HG03045 (cell line): ENCODE results near the gene TRABD2A.

ENCODE experiments used
- ATAC-seq: cut with Tn5 transposase; IDR thresholded peaks from one replicate; pipeline ENCODE4 v1.9.1; 2021; ENCODE audit warnings: mild to moderate bottlenecking, moderate library complexity; ENCODE audit not compliant: unreplicated experiment

TRABD2A gene

DNA sequence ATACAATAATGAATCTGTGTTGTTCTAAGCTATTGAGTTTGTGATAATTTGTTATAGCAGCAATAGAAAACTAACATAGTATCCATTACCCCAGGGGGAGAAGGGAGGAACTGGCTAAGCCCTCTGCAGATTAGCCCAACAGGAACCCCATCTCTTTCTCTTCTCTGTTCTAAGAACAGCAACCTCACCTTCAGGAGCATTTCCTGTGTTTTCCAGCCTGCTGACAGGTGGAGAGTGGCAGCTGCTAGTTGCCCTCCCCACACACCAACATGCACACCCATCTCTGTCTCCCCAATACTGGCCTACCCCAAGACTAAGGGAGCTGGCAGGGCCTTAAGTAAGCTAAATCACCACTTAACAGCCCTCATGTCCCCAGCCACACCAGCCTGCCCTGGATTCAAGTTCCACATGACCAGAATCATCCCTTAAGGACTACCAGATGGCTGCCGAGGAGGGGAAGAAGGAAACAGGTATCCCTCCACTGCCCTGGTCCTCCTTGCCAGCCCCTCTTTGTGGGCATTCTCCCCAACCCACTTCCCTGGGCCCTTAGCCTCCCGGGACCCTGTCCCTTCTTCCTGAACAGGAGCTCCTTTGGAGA lies 52.8 kb downstream of the TRABD2A start:
- ATAC-seq, result no peak

DNA sequence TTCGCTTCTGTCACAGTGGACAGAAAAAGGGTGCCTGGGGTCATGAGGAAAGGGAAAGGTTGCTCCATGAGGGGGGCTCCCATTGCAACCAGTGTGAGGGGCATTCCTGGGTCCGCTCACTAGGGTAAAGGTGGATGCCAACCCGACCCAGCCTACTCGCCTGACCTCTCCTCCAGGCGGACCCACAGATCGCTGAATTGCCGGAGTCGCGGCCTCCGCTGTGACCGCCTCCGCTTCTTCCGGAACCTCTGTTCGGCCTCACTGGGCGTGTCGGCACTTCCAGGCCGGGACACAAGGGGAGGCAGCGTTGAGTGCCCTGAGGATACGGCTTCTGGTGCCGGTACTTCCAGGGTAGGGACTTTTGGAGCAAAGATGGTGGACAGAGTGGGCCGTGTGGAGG lies 57.1 kb downstream of the TRABD2A start:
- ATAC-seq, result no peak

DNA sequence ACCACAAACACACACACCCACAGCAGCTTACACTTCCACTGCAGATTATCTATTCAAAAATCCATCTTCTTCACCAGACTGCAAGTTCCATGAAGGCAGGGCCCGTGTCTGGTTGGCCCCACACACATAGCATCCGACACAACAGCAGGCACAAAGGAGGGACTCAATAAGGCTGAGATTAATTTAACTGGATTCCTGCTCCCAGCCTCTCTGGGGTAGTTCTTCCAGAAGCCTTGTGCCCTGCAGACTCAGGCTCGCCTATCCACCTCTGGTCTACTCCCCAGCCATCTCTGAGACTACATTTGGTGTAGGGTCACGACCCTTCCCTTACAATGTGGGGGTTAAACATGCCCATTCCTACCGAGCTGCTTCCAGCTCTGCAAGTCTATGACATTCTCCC lies 57.7 kb downstream of the TRABD2A start:
- no peak for ATAC-seq

DNA sequence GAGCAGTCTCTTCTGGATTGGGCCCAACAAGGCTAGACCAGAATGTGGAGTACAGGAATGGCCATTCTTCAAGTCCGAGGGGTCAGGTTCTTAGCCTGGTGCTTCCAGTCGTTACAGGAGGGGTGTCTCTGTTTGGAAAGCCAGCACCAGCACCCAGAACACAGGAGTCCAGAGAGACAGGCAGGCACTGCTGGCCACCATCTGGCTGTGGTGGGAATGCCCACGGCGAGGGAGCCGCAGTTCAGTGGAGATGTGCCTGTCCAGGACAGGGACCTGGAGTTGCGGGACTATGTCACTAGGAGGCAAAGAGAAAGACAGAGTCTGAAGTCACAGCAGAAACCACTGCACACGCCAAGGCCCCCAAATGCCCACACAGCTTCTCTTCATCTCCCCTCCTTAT lies 59.1 kb downstream of the TRABD2A start:
- no peak for ATAC-seq

DNA sequence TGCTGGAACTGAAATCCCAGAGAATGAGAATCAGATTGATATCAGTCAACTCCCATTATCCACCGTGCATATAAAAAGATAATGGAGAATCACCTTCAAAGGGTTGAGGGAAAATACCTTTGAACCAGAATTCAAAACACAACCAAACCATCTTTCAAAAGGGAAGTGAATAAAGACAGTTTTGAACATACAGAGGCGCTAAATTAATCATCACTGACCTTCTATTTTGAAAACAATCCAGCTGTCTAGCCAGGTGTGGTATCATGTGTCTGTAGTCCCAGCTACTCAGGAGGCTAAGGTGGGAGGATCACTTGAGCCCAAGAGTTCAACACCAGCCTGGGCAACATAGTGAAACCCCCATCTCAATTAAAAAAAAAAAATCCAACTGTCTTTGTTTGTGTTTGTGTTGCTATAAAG lies 63.6 kb downstream of the TRABD2A start:
- ATAC-seq, result peak; percentile 91

DNA sequence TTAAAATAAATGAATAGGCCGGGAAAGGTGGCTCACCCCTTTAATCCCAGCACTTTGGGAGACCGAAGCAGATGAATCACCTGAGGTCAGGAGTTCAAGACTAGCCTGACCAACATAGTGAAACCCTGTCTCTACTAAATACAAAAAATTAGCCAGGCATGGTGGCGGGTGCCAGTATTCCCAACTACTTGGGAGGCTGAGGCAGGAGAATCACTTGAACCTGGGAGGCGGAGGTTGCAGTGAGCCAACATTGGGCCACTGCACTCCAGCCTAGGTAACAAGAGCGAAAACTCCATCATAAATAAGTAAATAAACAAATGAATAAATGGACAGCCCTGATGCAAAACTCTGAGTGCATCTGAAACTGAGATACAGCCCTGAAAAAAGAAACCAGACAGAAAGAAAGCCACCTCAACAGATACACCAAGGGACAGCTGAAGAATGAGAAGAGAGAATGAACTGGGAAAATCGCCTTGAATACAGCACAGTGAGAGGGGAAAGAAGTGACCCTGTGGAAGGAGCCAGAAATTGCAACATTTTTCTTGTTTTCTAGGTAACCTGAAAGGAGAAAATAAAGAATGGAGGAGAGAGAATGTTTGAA lies 64.4 kb downstream of the TRABD2A start:
- peak; percentile 72 for ATAC-seq

DNA sequence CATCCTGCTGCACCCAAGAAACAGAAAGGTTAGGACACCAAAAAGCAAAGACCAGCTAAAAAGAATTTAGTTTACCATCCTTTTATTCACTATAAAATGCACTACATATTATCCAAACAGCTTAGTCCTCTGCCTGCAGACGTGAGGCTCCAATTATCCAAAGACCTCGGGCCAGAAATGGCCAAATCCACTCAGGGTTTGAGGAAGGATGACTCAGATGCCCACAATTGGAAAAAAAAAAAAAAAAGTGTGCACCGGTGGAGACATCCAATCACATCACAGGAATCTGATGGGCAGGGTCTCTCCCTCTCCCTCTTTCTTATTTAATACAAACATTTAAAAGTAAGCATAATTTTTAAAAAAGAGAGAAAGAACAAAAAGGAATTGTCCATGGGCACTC lies 65.7 kb downstream of the TRABD2A start:
- ATAC-seq, result no peak

DNA sequence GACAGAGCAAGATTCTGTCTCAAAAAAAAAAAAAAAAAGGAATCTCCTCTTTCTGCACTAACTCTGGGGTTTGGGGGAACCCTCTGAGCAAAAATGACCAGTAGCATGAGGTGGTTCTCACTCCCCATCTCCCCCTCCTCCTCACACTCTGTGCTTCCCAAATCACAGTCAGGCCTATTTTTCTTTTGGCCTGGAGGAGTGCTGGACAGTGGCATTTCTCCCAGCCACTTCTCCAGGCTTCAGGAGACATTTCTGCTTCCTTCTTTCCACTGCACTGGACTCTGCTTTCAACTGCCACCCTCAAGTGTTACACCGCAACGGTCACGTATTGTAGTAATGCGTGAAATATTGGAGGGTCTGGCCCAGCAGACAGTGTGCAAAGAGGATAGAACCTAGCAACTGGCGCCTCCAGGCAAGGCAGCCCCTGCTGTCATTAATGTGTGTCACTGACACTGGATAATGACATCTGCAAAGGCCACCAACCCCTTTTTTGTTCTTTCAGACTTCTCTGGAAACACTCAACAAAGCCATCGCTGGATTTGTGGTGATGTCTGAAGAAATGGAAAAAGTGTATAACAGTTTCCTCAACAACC lies 68.9 kb downstream of the TRABD2A start:
- no peak for ATAC-seq

DNA sequence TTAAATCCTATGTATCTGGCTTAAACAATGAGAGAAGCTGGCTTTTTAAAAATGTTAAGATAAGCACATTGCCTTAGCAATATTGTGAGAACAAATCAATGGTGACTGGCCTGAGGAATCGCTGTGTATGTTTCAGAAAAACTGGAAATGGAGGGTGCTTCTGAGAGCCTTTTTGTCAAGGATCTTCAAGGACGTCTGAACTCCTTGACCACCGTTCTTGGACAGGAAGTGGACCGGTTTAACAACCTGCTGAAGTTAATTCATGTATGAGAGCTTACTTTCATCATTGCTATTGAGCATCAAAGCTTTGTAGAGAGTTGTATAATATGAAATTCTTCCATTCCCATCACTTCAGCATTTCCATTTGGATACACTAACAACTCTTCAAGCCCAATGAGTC lies 72.6 kb downstream of the TRABD2A start:
- no peak for ATAC-seq

DNA sequence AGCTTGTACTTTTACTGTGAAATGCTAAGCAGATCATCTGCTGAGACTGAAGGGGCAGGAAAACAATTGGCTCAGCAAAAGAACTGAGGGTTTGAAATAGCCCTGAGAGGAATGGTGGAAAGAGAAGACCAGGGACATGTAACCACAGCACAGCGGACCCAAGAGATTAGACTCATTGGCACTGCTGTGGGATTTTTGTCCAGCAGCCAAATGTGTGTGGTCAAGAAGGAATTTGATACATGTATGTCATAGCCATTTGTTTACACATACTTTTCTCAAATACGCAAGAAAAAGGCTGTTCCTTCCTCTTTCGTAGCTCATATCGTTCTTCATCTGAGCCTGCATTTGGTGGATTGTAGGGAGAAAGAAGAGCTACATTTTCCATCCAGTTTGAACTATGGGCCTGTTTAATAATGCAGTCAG lies 73.8 kb downstream of the TRABD2A start:
- no peak for ATAC-seq

DNA sequence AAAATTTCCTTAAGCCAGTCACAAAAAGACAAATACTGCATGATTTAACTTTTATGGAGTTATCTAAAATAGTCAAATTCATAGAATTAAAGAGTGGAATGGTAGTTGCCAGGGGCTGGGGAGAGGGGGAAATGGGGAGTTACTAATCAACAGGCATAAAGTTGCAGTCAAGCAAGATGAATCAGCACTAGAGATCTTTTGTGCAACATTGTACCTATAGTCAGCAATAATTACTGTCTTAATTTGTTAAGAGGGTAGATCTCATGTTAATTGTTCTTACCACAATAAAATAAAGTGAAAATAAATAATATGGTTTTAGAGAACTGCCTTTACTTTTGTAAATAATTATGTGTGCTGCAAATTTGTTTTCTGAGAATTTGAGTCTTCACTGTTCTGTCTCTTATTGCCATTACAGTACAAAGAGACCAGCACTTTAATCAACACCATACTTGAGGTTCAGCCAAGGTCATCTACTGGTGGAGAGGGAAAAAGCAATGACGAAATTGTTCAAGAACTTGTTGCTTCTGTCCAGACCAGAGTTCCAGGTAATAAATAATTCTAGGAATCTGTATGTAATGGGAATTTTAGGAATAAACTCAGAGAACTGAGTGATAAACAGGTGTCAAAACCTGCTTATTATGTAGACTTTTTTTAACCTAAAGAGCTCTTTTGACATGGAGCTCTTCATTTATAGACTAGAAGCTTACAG lies 75.5 kb downstream of the TRABD2A start:
- ATAC-seq, result no peak

DNA sequence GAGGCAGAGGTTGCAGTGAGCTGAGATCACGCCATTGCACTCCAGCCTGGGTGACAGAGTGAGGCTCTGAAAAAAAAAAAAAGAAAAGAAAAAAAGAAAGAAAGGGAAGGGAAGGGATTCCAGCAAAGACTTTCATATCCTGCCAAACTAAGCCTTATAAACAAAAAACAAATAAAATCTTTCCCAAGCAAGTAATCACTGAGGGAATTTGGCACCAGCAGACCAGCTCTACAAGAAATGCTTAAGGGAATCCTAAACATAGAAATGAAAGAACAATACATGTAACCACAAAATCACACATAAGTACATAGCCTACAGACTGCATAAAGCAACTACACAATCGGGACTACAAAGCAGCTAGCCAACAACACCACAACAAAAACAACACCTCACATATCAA lies 79.1 kb downstream of the TRABD2A start:
- no peak for ATAC-seq

DNA sequence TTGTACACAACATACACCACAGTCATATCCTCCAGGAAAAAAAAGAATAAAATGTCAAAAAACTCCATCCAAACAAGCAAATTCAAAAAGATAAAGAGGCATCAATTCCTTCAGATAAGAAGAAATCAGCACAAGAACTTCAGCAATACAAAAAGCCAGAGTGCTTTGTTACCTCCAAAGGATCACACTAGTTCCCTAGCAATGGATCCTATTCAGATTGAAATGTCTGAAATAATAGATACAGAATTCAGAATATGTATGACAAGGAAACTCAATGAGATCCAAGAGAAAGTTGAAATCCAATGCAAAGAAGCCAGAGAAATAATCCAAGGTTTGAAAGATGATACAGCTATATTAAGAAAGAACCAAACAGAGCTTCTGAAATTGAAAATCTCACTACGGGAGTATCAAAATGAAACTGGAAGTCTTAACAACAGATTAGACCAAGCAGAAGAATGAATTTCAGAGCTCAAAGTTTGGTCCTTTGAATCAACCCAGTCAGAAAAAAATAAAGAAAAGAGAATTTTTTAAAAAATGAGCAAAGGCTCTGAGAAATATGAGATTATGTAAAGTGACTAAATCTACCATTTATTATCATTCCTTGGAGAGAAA lies 80.6 kb downstream of the TRABD2A start:
- ATAC-seq, result peak; percentile 74

DNA sequence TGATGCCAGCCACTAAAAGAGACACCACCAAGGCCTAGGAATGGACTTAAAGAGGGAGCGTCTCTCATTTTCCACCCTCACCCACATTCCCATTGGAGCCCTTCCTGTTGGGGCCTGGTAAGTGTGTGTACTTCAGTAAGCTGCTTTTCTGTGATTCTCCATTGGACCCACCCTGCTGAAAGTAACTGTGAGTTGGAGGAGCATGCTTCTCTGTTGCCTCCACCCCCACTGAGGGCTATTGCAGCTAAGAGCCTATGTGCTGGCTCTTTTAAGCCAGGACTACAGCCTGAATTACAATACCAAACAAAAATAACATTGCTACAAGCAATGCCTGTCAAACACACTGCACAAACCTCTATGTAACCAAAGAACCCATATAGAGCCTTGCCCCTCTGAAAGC lies 81.1 kb downstream of the TRABD2A start:
- ATAC-seq, result no peak

DNA sequence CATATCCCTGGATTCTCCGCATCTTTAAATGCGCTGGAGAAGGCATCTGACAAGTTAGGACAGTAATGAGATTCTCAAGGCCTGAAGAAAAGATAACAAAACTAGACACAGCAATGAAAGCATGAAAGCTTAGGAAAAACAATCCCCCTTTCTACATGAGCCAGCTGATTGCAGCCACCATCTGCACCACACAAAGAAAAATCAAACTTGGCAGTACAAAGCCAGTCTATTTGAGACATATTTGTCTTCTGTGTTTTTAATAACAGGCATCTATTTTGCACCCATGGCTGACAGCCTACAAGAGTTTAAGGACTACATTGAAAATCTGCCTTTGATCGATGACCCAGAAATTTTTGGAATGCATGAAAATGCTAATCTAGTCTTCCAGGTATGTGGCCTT lies 83.6 kb downstream of the TRABD2A start:
- ATAC-seq, result no peak

DNA sequence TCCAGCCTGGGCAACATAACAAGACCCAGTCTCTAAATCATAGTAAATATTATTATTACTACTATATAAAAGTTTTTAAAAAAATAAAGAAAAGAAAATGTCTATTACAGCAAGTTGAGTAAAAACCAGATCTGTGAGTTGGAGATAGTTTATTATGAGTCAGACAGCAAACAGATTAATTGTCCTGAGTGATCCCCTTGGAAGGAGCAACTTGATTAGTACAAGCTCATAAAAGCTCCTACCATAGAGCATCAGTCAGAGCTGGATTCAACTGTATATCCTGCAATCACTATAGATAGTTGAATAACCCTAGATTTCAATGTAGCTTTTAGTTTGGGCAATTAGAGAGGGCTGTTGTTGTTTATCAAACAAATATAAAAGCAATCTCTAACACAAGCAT lies 84.1 kb downstream of the TRABD2A start:
- ATAC-seq, result no peak

DNA sequence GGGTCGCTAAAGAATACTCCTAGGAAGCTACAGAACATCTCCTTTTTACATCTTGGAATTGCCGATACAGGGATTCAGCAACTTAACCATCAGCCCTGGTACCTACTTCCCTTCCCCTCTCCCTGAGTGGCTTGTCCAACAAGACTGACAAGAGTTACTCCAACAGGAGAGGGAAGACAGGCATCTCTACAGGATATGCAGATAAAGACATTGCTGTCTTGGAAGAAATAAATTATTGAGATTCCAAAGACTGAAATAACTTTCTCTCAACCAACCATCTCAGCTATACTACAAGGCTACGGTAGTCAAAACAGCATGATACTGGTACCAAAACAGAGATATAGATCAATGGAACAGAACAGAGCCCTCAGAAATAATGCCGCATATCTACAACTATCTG lies 87.2 kb downstream of the TRABD2A start:
- no peak for ATAC-seq

DNA sequence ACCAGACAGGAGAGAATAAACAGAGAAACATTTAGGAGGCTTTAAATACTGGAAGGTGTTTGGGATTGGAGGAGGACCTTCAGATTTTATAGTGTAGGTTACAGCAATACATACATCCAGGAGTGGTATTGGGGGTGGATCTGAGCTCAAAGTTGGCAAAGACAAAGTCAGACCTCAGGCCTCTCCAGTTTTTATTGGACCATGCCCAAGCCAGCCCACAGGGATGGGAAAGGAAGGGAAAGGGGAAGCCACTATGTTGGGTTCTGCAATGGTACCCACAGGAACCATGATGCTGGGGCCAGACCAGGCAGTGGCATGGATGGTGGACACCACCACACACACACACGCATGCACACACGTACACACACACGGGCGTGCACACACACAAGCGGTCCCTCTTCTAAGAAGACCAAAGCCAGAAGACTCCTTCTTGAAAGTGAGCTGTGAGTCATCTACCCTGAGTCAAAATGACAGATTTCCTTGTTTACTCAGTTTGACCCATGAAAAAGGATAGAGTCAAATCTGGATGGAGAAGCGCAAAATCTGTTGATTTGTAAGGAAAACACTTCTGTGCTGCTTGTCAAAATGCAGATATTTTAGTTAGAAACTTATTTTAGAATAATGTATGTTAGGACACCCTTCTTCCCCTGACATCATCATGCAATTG lies 87.9 kb downstream of the TRABD2A start:
- no peak for ATAC-seq

DNA sequence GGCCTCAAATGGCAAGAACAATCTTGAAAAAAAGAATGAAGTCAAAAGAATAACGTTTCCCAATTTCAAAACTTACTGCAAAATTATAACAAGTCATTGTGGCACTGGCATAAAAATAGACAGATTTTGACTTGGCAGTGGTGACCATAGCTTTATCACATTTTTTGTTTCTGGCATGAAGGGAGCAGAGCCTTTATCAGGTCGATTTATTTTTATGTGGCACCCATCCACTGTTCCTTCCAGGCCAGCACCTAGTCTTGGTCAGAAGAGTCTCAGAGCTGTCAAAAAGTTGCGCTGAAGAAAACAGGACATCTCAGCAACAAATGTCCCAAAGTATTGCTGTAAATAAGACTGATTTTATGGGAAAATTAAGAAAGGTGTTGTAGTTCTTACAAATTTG lies 92.4 kb downstream of the TRABD2A start:
- no peak for ATAC-seq

DNA sequence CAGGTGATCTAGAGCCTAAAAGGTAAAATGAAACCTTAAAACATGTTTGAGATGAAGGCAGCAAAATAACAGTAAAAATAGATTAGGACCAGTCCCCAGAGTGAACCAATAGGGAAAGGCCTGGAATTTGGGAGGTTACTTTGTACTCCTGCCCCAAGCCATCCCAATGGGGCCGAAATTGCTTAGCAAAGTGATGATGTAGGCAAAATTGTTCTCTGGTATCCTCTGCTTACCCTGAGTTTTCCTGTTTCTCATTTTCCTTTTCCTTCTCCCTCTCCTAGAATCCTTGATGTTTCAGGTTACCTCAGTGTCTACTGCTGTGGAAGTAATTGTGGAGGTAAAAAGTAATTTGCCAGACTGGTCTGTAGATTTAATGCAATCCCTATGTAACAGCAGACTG lies 92.9 kb downstream of the TRABD2A start:
- no peak for ATAC-seq

DNA sequence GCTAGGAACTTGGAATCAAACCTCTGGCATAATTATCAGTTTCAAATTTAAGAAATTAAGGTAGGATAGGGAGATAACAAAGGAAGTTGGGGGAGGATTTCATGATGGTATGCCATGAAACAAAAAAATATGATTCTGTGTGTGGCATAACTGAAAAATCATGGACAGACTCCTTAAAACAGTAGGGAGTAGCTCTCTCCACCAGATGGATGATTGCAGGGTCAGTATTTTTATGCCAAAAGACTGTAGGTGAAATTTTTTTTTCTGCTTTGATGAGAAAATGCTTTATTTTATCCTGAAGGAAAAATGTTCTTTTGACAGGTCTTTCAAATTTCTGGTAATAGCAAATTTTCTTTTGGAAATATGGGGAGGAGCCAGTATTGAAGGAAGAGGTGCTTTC lies 94.3 kb downstream of the TRABD2A start:
- ATAC-seq, result no peak
